HG03097 (cell line): ENCODE measurements around the gene CADPS2.
"Not testable (repeated sequence)": the region's sequence is repeated elsewhere in the genome, so short reads cannot be mapped to it uniquely, and the experiment has no call there.

Experiments
- ATAC-seq: cut with Tn5 transposase; IDR thresholded peaks from one replicate; pipeline ENCODE4 v1.9.1; 2021; ENCODE audit not compliant: unreplicated experiment, low FRiP score

Gene CADPS2

GRCh38 chr7:122858320-122858719, 27.9 kb downstream of the CADPS2 start:
- no peak for ATAC-seq

- no peak for ATAC-seq
Observed at GRCh38 chr7:122850528-122850927, 35.7 kb downstream of the CADPS2 start.

GRCh38 chr7:122849957-122850328, 36.3 kb downstream of the CADPS2 start:
- ATAC-seq: no peak

- ATAC-seq: no peak
Observed at GRCh38 chr7:122849322-122849956, 36.8 kb downstream of the CADPS2 start.

GRCh38 chr7:122847871-122848473, 38.3 kb downstream of the CADPS2 start:
- no peak for ATAC-seq

GRCh38 chr7:122846591-122846990, 39.7 kb downstream of the CADPS2 start:
- ATAC-seq: no peak

- ATAC-seq: no peak
Observed at GRCh38 chr7:122845286-122845685, 41.0 kb downstream of the CADPS2 start.

- no peak for ATAC-seq
Observed at GRCh38 chr7:122844191-122844988, 41.9 kb downstream of the CADPS2 start.

GRCh38 chr7:122842971-122843370, 43.3 kb downstream of the CADPS2 start:
- ATAC-seq: no peak

GRCh38 chr7:122836286-122836685, 50.0 kb downstream of the CADPS2 start:
- not testable (repeated sequence) for ATAC-seq

- ATAC-seq: not testable (repeated sequence)
Observed at GRCh38 chr7:122834571-122834942, 51.7 kb downstream of the CADPS2 start.

- ATAC-seq: no peak
Observed at GRCh38 chr7:122833888-122834570, 52.2 kb downstream of the CADPS2 start.

GRCh38 chr7:122831436-122831835, 54.8 kb downstream of the CADPS2 start:
- no peak for ATAC-seq

- ATAC-seq: no peak
Observed at GRCh38 chr7:122829962-122830361, 56.3 kb downstream of the CADPS2 start.

- no peak for ATAC-seq
Observed at GRCh38 chr7:122827763-122828162, 58.5 kb downstream of the CADPS2 start.

- no peak for ATAC-seq
Observed at GRCh38 chr7:122813845-122814244, 72.4 kb downstream of the CADPS2 start.

GRCh38 chr7:122803851-122804250, 82.4 kb downstream of the CADPS2 start:
- no peak for ATAC-seq

- no peak for ATAC-seq
Observed at GRCh38 chr7:122803323-122803722, 82.9 kb downstream of the CADPS2 start.

- no peak for ATAC-seq
Observed at GRCh38 chr7:122802301-122802751, 83.9 kb downstream of the CADPS2 start.

GRCh38 chr7:122791959-122792545, 94.2 kb downstream of the CADPS2 start:
- ATAC-seq: no peak

GRCh38 chr7:122790591-122790990, 95.7 kb downstream of the CADPS2 start:
- no peak for ATAC-seq
